GM23248 (cell line): ENCODE data around the gene EHMT1.

ENCODE experiments used
- EZH2 ChIP-seq: fragments of 200-600 bp; sonication (generic); IDR thresholded peaks from 2 replicates; pipeline ENCODE4 v1.6.1; 2018; ENCODE audit warnings: antibody characterized with exemption, mild to moderate bottlenecking; ENCODE audit not compliant: insufficient read depth, poor library complexity, severe bottlenecking
- EZH2phosphoT487 ChIP-seq: fragments of 200-600 bp; sonication (generic); IDR thresholded peaks from 2 replicates; pipeline ENCODE4 v1.6.1; 2018; ENCODE audit warnings: antibody characterized with exemption, moderate library complexity, mild to moderate bottlenecking, low read depth; ENCODE audit not compliant: insufficient read depth

- TF ChIP-seq EZH2 = no peak
- TF ChIP-seq EZH2phosphoT487 = no peak
Measured at GRCh38 chr9:137724818-137725240, 106.0 kb downstream of the EHMT1 start.
